H1 (cell line): ENCODE data around the gene ASTN2. TPM values are rescaled to one million over a fixed set of nuclear protein-coding genes. Genes with fewer than 3 reads are reported as not detected.
A peak's percentile ranks its signal among the peaks of the same experiment; 100 is the strongest.

Experiments
- CTCF ChIA-PET: fragments of 300-600 bp; sonication (Branson Sonifier 250); formaldehyde crosslinking; loops from one replicate; lab custom pipeline; 2021; ENCODE audit not compliant: partially characterized antibody; lab: Charles Lee
- POLR2A ChIA-PET: fragments of 300-600 bp; sonication (Branson Sonifier 250); formaldehyde crosslinking; loops from one replicate; lab custom pipeline; 2021; ENCODE audit warnings: inconsistent platforms; ENCODE audit not compliant: partially characterized antibody; lab: Charles Lee
- DNase-seq, 2 experiments: peaks; one replicate each; pipeline versions ENCODE4 v3.0.0 to v3.0.0-alpha.2; 2010 to 2022; ENCODE audit warnings: low spot score in 2 of 2, low read depth in 1 of 2, mixed read lengths in 1 of 2
- FAIRE-seq: peaks from 2 replicates; lab custom pipeline; 2011; peaks lifted over from hg19 to GRCh38; lab: Jason Lieb, UNC
- H2AFZ ChIP-seq: 2 replicates; pipeline ENCODE4 v1.8.1; 2012; ENCODE audit warnings: low read length, inconsistent platforms
- H2AK5ac ChIP-seq: 2 replicates; pipeline ENCODE4 v1.6.1; 2013; ENCODE audit warnings: low read depth, low read length
- H2BK120ac ChIP-seq: replicated peaks from 2 replicates; pipeline ENCODE3; 2013; ENCODE audit warnings: low read depth, low read length, inconsistent platforms
- H2BK12ac ChIP-seq: 2 replicates; pipeline ENCODE4 v1.6.1; 2013; ENCODE audit warnings: low read depth, low read length
- H2BK15ac ChIP-seq: 2 replicates; pipeline ENCODE4 v1.6.1; 2013; ENCODE audit warnings: low read length
- H2BK20ac ChIP-seq: 2 replicates; pipeline ENCODE4 v1.6.1; 2013; ENCODE audit warnings: low read length
- H2BK5ac ChIP-seq: 2 replicates; pipeline ENCODE4 v1.6.1; 2013; ENCODE audit warnings: low read depth, low read length
- H3K14ac ChIP-seq: 2 replicates; pipeline ENCODE4 v1.6.1; 2013; ENCODE audit warnings: inconsistent platforms; ENCODE audit not compliant: insufficient read length
- H3K18ac ChIP-seq: 2 replicates; pipeline ENCODE4 v1.6.1; 2013; ENCODE audit warnings: low read length; ENCODE audit errors: extremely low read depth
- H3K23ac ChIP-seq: 2 replicates; pipeline ENCODE4 v1.6.1; 2013; ENCODE audit warnings: inconsistent platforms; ENCODE audit not compliant: insufficient read length
- H3K23me2 ChIP-seq: 2 replicates; pipeline ENCODE4 v1.6.1; 2013; ENCODE audit warnings: low read depth, low read length
- H3K27ac ChIP-seq: 2 replicates; pipeline ENCODE4 v1.6.1; 2011; ENCODE audit warnings: low read depth, low read length, inconsistent platforms
- H3K27me3 ChIP-seq, 4 experiments: replicated peaks in 1 of 4; 1 replicate in 1 of 4; 2 replicates in 3 of 4; pipeline versions ENCODE4 v1.6.1 to v1.8.1; 2011 to 2013; ENCODE audit warnings: low read length in 3 of 4, mild to moderate bottlenecking in 3 of 4, inconsistent platforms in 2 of 4, mixed read lengths in 2 of 4, moderate library complexity in 1 of 4; ENCODE audit not compliant: control insufficient read depth in 3 of 4, insufficient read depth in 3 of 4; ENCODE audit errors: extremely low read depth in 1 of 4
- H3K36me3 ChIP-seq, 4 experiments: 2 replicates each; pipeline versions ENCODE4 v1.6.1 to v1.8.1; 2011 to 2013; ENCODE audit warnings: mild to moderate bottlenecking in 4 of 4, low read length in 3 of 4, moderate library complexity in 2 of 4, control low read depth in 1 of 4, inconsistent platforms in 1 of 4; ENCODE audit not compliant: insufficient read depth in 4 of 4, control insufficient read depth in 2 of 4
- H3K4ac ChIP-seq: replicated peaks from 2 replicates; pipeline ENCODE3; 2013; ENCODE audit warnings: low read length, low read depth, mixed read lengths, inconsistent platforms; ENCODE audit not compliant: insufficient read length
- H3K4me1 ChIP-seq, 4 experiments: replicated peaks in 1 of 4; 1 replicate in 1 of 4; 2 replicates in 3 of 4; pipeline versions ENCODE4 v1.6.1 to v1.8.1; 2011 to 2013; ENCODE audit warnings: low read length in 3 of 4, inconsistent platforms in 2 of 4, mixed read lengths in 1 of 4; ENCODE audit not compliant: insufficient read depth in 4 of 4, control insufficient read depth in 3 of 4
- H3K4me2 ChIP-seq, 2 experiments: 2 replicates each; pipeline versions ENCODE4 v1.6.1 to v1.8.1; 2011 to 2013; ENCODE audit warnings: low read depth in 2 of 2, low read length in 2 of 2, control low read depth in 1 of 2, inconsistent platforms in 1 of 2, mild to moderate bottlenecking in 1 of 2; ENCODE audit not compliant: insufficient read depth in 1 of 2
- H3K4me3 ChIP-seq, 4 experiments: fragments of 200-600, 300-600 bp in 1 of 4; sonication (generic), shearing (Covaris generic), sonication (Bioruptor Twin) in 1 of 4; 2 replicates each; pipeline versions ENCODE4 v1.5.1 to v1.8.1; 2011 to 2016; ENCODE audit warnings: low read length in 4 of 4, low read depth in 3 of 4, control low read depth in 2 of 4, inconsistent platforms in 2 of 4, mild to moderate bottlenecking in 2 of 4, mixed read lengths in 1 of 4, moderate library complexity in 1 of 4; ENCODE audit not compliant: insufficient read depth in 2 of 4; ENCODE audit errors: extremely low read depth in 1 of 4
- H3K56ac ChIP-seq: replicated peaks from 2 replicates; pipeline ENCODE3; 2013; ENCODE audit warnings: low read depth, mild to moderate bottlenecking, mixed read lengths, low read length, inconsistent platforms; ENCODE audit not compliant: insufficient read length
- H3K79me1 ChIP-seq: 2 replicates; pipeline ENCODE4 v1.6.1; 2013; ENCODE audit warnings: low read depth, low read length, control low read depth
- H3K79me2 ChIP-seq, 2 experiments: 2 replicates each; pipeline versions ENCODE4 v1.6.1 to v1.8.1; 2012 to 2013; ENCODE audit warnings: low read length in 2 of 2, mild to moderate bottlenecking in 2 of 2, inconsistent platforms in 1 of 2; ENCODE audit not compliant: insufficient read depth in 2 of 2, control insufficient read depth in 1 of 2
- H3K9ac ChIP-seq, 4 experiments: replicated peaks in 1 of 4; 1 replicate in 1 of 4; 2 replicates in 3 of 4; pipeline versions ENCODE4 v1.6.1 to v1.8.1; 2011 to 2013; ENCODE audit warnings: low read depth in 3 of 4, low read length in 3 of 4, control low read depth in 2 of 4, mild to moderate bottlenecking in 2 of 4, moderate library complexity in 2 of 4, inconsistent platforms in 1 of 4; ENCODE audit errors: extremely low read depth in 1 of 4
- H3K9me3 ChIP-seq, 2 experiments: 2 replicates each; pipeline versions ENCODE4 v1.6.1 to v1.8.1; 2012 to 2013; ENCODE audit warnings: mild to moderate bottlenecking in 2 of 2, moderate library complexity in 2 of 2, control low read depth in 1 of 2, inconsistent platforms in 1 of 2, low read depth in 1 of 2, low read length in 1 of 2, mixed read lengths in 1 of 2; ENCODE audit not compliant: insufficient read depth in 2 of 2
- H4K20me1 ChIP-seq, 2 experiments: replicated peaks in 1 of 2; 2 replicates each; pipeline versions ENCODE3 to v1.8.1; 2011 to 2013; ENCODE audit warnings: inconsistent platforms in 2 of 2, low read length in 2 of 2, mild to moderate bottlenecking in 1 of 2; ENCODE audit not compliant: insufficient read depth in 2 of 2, control insufficient read depth in 1 of 2
- H4K5ac ChIP-seq: 2 replicates; pipeline ENCODE4 v1.6.1; 2013; ENCODE audit warnings: low read length, low read depth, mixed read lengths, inconsistent platforms; ENCODE audit not compliant: insufficient read length
- H4K8ac ChIP-seq: 2 replicates; pipeline ENCODE4 v1.8.0; 2013; ENCODE audit warnings: mild to moderate bottlenecking, moderate library complexity, low read length, inconsistent platforms; ENCODE audit not compliant: insufficient read depth; ENCODE audit errors: extremely low read depth
- H4K91ac ChIP-seq: replicated peaks from 2 replicates; pipeline ENCODE3; 2013; ENCODE audit warnings: low read length, mixed read lengths, inconsistent platforms; ENCODE audit not compliant: insufficient read length
- CBX8 ChIP-seq: fragments of 300-800, 300-1000 bp; sonication (generic); IDR thresholded peaks from 2 replicates; pipeline ENCODE4 v1.7.1; 2016; ENCODE audit warnings: low read depth, low read length, borderline replicate concordance
- MAFK ChIP-seq: IDR thresholded peaks from 2 replicates; pipeline ENCODE4 v1.6.1; 2012; ENCODE audit warnings: low read depth, mild to moderate bottlenecking, improper control_type of control experiment, low read length
- WGBS, 2 experiments: shearing (Covaris generic) in 1 of 2; methylation state at CpG; one replicate each; pipeline versions ENCODE4 v1.1.6 to v1.1.7; 2013 to 2015; ENCODE audit warnings: low lambda C conversion rate in 2 of 2, mixed read lengths in 2 of 2, inconsistent platforms in 1 of 2, low coverage in 1 of 2, missing lambda C conversion rate in 1 of 2; ENCODE audit not compliant: insufficient replicate concordance in 2 of 2, insufficient coverage in 1 of 2, insufficient read length in 1 of 2; ENCODE audit errors: extremely low coverage in 1 of 2, missing lambda C conversion rate in 1 of 2; 5-methylcytosine and 5-hydroxymethylcytosine counted together
- polyA plus RNA-seq, 7 experiments: library from polyadenylated mRNA; depleted of rRNA in 3 of 7; stranded (reverse) in 5 of 7; unstranded in 2 of 7; fragments of >200 nt in 5 of 7; fragments of 200-250 nt in 2 of 7; gene quantifications; 1 replicate in 5 of 7; 2 replicates in 1 of 7; 4 replicates in 1 of 7; pipeline versions ENCODE4 v1.2.1 to v1.2.3, GENCODE V29; 2011 to 2013; ENCODE audit warnings: missing spikeins in 2 of 7, mixed read lengths in 2 of 7
- total RNA-seq: library from RNA; stranded (reverse); fragmentation: NEBNext Ultra II Directional; extraction: Animal tissue kit (Norgen Biotek cat#: 25700); gene quantifications from 2 replicates; pipeline ENCODE4 v1.2.1, GENCODE V29; 2021

The ASTN2 gene
- total and polyA plus RNA-seq, 2 of the 8 experiments (the other 6 are each of a cell fraction or from before 2014, with no cell fraction given), result 8.2 to 13.7 TPM

- H4K91ac ChIP-seq, result no peak overlapping the region
- WGBS, 2 experiments, result 85% methylated on average over 9 of the region's 9 CpGs; no CpG with 5 or more reads in 1 of the 2 experiments
- no peak overlapping the region for H2BK120ac ChIP-seq
- H3K14ac ChIP-seq, result no peak overlapping the region
- POLR2A ChIA-PET, result interaction anchor here (0.8 kb wide), 1 partner anchor 63 kb away, joined by 3 read pairs; no protein-coding TSS in a partner anchor
- peaks cover 0 to 20% (median 5%) of the 10 kb centered on the region in 4 experiments; a peak in 4 of 7 replicates for H3K4me1 ChIP-seq
- FAIRE-seq, result no peak
- no peak overlapping the region for H2BK15ac ChIP-seq
- TF ChIP-seq CBX8, result no peak
- TF ChIP-seq MAFK, result no peak
- TF ChIP-seq, all 59 proteins: peak for 0
- H2AK5ac ChIP-seq, result no peak overlapping the region
- H2AFZ ChIP-seq, result no peak overlapping the region
- H3K27me3 ChIP-seq, result no peaks in the 10 kb centered on the region
- CTCF ChIA-PET, result interaction anchor here (1.8 kb wide), 1 partner anchor 29 kb away, joined by 3 read pairs; no protein-coding TSS in a partner anchor
- H3K23me2 ChIP-seq, result no peaks in the 10 kb centered on the region; the same call in 1 of the 2 replicates
- no peak overlapping the region for H4K8ac ChIP-seq
- no peaks in the 10 kb centered on the region for H4K20me1 ChIP-seq
- no peaks in the 10 kb centered on the region for H3K79me1 ChIP-seq
- H2BK12ac ChIP-seq, result no peak overlapping the region
- H3K79me2 ChIP-seq, result no peaks in the 10 kb centered on the region
- H3K18ac ChIP-seq, result no peak overlapping the region
- no peak overlapping the region for H3K56ac ChIP-seq
- no peak overlapping the region for H3K4ac ChIP-seq
- H4K5ac ChIP-seq, result no peak overlapping the region
- H3K9ac ChIP-seq, result no peak overlapping the region
- H2BK20ac ChIP-seq, result no peak overlapping the region
- no peak overlapping the region for H3K27ac ChIP-seq
- no peak overlapping the region for H3K4me3 ChIP-seq
- no peaks in the 10 kb centered on the region for H3K9me3 ChIP-seq
- no peak overlapping the region for H3K4me2 ChIP-seq
- no peak overlapping the region for H2BK5ac ChIP-seq
- H3K36me3 ChIP-seq, result no peaks in the 10 kb centered on the region
- H3K23ac ChIP-seq, result no peak overlapping the region
- DNase-seq, result peak in 1 of 2 experiments; percentile 16
These were observed 949.1 kb downstream of the ASTN2 start for GRCh38 chr9:116465576-116466270.
